MG63 (cell line): ENCODE data around the gene NUDCD2. TPM values are rescaled to one million over a fixed set of nuclear protein-coding genes. Genes with fewer than 3 reads are reported as not detected.
"Not testable (repeated sequence)": the region's sequence is repeated elsewhere in the genome, so short reads cannot be mapped to it uniquely, and the experiment has no call there.

Source experiments
- DNase-seq: peaks from one replicate; pipeline ENCODE4 v3.0.0-alpha.2; 2020
- H3K27me3 ChIP-seq: fragments of 250-450 bp; sonication (Bioruptor Pico); 2 replicates; pipeline ENCODE4 v1.5.1; 2020; ENCODE audit warnings: mild to moderate bottlenecking, moderate library complexity
- H3K36me3 ChIP-seq: fragments of 250-450 bp; sonication (Bioruptor Pico); 2 replicates; pipeline ENCODE4 v1.5.1; 2020; ENCODE audit warnings: mild to moderate bottlenecking, moderate library complexity
- H3K4me3 ChIP-seq: fragments of 250-450 bp; sonication (Bioruptor Pico); 2 replicates; pipeline ENCODE4 v1.5.1; 2020; ENCODE audit warnings: mild to moderate bottlenecking, moderate library complexity
- H3K9me3 ChIP-seq: fragments of 250-450 bp; sonication (Bioruptor Pico); 2 replicates; pipeline ENCODE4 v1.5.1; 2020; ENCODE audit warnings: mild to moderate bottlenecking, moderate library complexity
- total RNA-seq: library from RNA; depleted of rRNA; stranded (reverse); fragments of >200 nt; shearing (Covaris generic); gene quantifications from 2 replicates; pipeline ENCODE4 v1.2.3, GENCODE V29; 2014; ENCODE audit warnings: low replicate concordance; rRNA removed

Gene NUDCD2
- total RNA-seq, 1 experiment from 2014 or later = 16.4 TPM

- Histone ChIP-seq H3K36me3 (no peaks in the 10 kb centered on the region), H3K27me3 (peaks cover 14% of the 10 kb centered on the region), H3K9me3 (no peaks in the 10 kb centered on the region), H3K4me3 (no peak overlapping the region)
- no peak for DNase-seq
Measured at GRCh38 chr5:163404364-163405173, 55.3 kb downstream of the NUDCD2 start.

DNA sequence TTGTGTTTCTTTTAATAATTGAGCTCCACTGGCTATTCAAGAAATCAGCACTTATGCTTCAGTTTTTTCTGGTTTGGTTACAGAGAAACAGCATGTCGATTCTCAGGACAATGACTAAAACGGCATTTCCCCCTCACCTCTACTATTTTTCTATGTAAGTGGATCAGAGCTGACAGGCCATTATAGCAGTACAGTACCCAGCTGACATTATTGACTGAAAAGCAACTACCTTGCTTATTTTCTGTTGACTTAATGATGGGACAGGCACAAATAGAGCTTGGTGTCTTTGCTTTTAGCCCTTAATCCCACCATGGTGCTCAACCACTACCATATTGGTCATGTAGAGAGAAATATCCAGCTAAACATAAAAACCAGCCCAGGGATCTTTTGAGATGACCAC is 57.9 kb downstream of the NUDCD2 start:
- H3K9me3 ChIP-seq = no peaks in the 10 kb centered on the region
- no peaks in the 10 kb centered on the region for H3K36me3 ChIP-seq
- no peak overlapping the region for H3K4me3 ChIP-seq
- DNase-seq = no peak
- H3K27me3 ChIP-seq = peaks cover 36% of the 10 kb centered on the region

DNA sequence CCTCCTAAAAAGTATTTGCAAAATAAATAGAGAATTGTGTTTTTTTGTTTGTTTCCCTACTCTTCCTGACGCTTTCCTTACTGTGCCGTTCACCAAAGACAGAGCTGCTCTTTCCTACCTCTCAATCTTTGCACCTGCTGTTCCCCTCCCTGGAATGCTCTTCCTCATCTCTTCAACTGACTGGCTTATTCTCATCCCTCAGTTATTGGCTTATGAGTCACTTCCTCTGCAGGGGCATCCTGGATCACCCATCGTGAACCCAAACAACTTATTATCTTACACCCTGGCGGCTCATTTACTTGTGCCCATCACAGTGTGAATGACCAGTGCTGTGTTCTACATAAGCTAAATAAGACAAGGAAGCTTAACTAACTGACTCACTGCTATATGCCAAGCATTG is 58.6 kb downstream of the NUDCD2 start:
- no peaks in the 10 kb centered on the region for H3K36me3 ChIP-seq
- no peak for DNase-seq

DNA sequence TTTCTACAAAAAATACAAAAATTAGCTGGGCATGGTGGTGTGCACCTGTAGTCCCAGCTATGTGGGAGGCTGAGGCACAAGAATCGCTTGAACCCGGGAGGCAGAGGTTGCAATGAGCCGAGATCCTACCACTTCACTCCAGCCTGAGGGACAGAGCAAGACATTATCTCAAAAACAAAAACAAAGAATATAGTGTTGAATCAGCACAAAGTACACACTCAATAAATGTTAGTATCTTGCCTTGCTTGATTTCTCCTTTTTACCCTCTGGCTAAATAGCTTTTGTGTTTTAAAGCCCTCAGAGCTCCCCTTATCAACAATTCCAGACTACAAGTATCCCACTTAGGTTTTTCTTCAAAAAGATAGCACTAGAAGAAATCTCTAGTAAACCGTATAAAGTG is 60.0 kb downstream of the NUDCD2 start:
- Histone ChIP-seq H3K4me3 (no peak overlapping the region), H3K36me3 (no peaks in the 10 kb centered on the region), H3K9me3 (no peaks in the 10 kb centered on the region), H3K27me3 (peaks cover 50% of the 10 kb centered on the region)
- no peak for DNase-seq

More for the DNA sequence above, 58.6 kb downstream of the NUDCD2 start:
- no peak overlapping the region for H3K4me3 ChIP-seq
- peaks cover 41% of the 10 kb centered on the region for H3K27me3 ChIP-seq
- H3K9me3 ChIP-seq = no peaks in the 10 kb centered on the region

DNA sequence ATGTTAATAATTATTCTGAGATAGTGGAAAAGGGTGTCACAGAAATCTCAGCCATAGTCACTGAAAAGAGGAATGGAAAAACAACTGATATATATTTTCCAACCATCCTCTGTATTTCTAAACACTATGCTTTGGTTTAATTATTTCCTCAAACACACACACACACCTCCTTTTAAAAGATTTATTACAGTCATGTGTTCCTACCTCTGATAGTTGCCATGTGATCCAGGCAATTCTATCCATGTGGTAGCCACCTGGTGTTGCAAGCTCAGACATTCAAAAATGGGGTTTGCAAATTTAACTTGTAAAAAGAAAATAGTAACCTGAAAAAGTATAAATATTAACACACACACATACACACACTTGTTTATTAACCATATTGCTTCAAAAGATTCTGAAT is 62.5 kb downstream of the NUDCD2 start:
- Histone ChIP-seq H3K9me3 (no peaks in the 10 kb centered on the region), H3K4me3 (no peak overlapping the region)

DNA sequence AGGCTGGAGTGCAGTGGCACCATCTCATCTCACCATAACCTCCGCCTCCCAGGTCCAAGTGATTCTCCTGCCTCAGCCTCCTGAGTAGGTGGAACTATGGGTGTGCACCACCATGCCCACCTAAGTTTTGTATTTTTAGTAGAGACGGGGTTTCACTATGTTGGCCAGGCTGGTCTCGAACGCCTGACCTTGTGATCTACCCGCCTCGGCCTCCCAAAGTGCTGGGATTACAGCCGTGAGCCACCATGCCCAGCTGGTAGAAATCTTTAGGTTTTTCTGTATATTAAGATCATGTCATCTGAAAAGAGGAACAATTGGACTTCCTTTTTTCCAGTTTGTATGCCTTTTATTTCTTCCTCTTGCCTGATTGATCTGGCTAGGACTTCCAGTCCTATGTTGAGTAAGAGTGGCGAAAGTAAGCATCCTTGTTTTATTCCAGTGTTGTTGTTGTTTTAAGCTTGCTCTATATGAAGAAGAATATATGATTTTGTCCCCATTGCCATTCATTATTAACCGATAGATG is 63.0 kb downstream of the NUDCD2 start:
- peaks cover 38% of the 10 kb centered on the region for H3K27me3 ChIP-seq
- H3K36me3 ChIP-seq, H3K9me3 ChIP-seq, DNase-seq, H3K4me3 ChIP-seq: not testable (repeated sequence)

More for the DNA sequence above, 62.5 kb downstream of the NUDCD2 start:
- DNase-seq = no peak
- peaks cover 41% of the 10 kb centered on the region for H3K27me3 ChIP-seq
- no peaks in the 10 kb centered on the region for H3K36me3 ChIP-seq

Other genes starting within 250 kb of the NUDCD2 start
- gene CCNG1, start 22.5 kb downstream of the NUDCD2 start, total RNA-seq = 134 and 208 TPM in 2 replicates
- gene HMMR, start 530 bp upstream of the NUDCD2 start, total RNA-seq = 73.4 and 102 TPM in 2 replicates
- 36.8 and 90.5 TPM in 2 replicates for gene MAT2B, start 45.5 kb upstream of the NUDCD2 start, total RNA-seq